T-cell (primary cell): Measurements from ENCODE around the gene MAEL. TPM values are rescaled to one million over a fixed set of nuclear protein-coding genes. Genes with fewer than 3 reads are reported as not detected.
A peak's percentile ranks its signal among the peaks of the same experiment; 100 is the strongest.

Experiments used
- ATAC-seq, 4 experiments: fragments of 200-7000 bp in 3 of 4; fragments of 150-1000 bp in 1 of 4; cut with Tn5 transposase; replicated peaks in 1 of 4; 1 replicate in 3 of 4; 2 replicates in 1 of 4; pipeline ENCODE4 v1.10.0; 2021; ENCODE audit warnings: moderate library complexity in 3 of 4, mild to moderate bottlenecking in 2 of 4, moderate number of reproducible peaks in 1 of 4
- CTCF ChIA-PET, 2 donors: fragments of 300-600 bp; sonication (Branson Sonifier 250); formaldehyde crosslinking; loops; one replicate each; lab custom pipeline; 2022; ENCODE audit warnings: antibody characterized with exemption in 2 of 2; lab: Charles Lee
- POLR2A ChIA-PET, 2 donors: fragments of 300-600 bp; sonication (Branson Sonifier 250); formaldehyde crosslinking; loops; one replicate each; lab custom pipeline; 2022; ENCODE audit warnings: antibody characterized with exemption in 2 of 2; lab: Charles Lee
- DNase-seq, 35 experiments: peaks; one replicate each; pipeline versions ENCODE4 v3.0.0 to v3.0.0-alpha.2; 2013 to 2023
- H3K27ac ChIP-seq: one replicate; pipeline ENCODE4 v1.5.1; 2013; ENCODE audit warnings: low read length
- H3K27me3 ChIP-seq, 2 experiments: replicated peaks in 1 of 2; 1 replicate in 1 of 2; 2 replicates in 1 of 2; pipeline versions ENCODE4 v1.6.1 to v1.7.0; 2013; ENCODE audit warnings: low read length in 1 of 2, mixed read lengths in 1 of 2; ENCODE audit not compliant: control insufficient read depth in 2 of 2, insufficient read depth in 2 of 2; ENCODE audit errors: extremely low read depth in 1 of 2
- H3K36me3 ChIP-seq, 2 donors: 1 replicate in 1 of 2; 2 replicates in 1 of 2; pipeline versions ENCODE4 v1.6.1 to v1.7.0; 2013; ENCODE audit warnings: low read length in 1 of 2; ENCODE audit not compliant: control insufficient read depth in 2 of 2, insufficient read depth in 1 of 2; ENCODE audit errors: extremely low read depth in 1 of 2
- H3K4me1 ChIP-seq, 2 experiments: 1 replicate in 1 of 2; 2 replicates in 1 of 2; pipeline versions ENCODE4 v1.6.1 to v1.7.0; 2013; ENCODE audit warnings: low read length in 2 of 2, mixed read lengths in 1 of 2; ENCODE audit not compliant: insufficient read depth in 2 of 2, control insufficient read depth in 1 of 2; ENCODE audit errors: extremely low read depth in 1 of 2
- H3K4me3 ChIP-seq, 2 donors: 1 replicate in 1 of 2; 2 replicates in 1 of 2; pipeline versions ENCODE4 v1.5.1 to v1.7.0; 2013; ENCODE audit warnings: mild to moderate bottlenecking in 2 of 2, low read length in 1 of 2, moderate library complexity in 1 of 2; ENCODE audit not compliant: control insufficient read depth in 1 of 2; ENCODE audit errors: extremely low read depth in 1 of 2
- H3K9me3 ChIP-seq: 2 replicates; pipeline ENCODE4 v1.7.0; 2013
- H3K27ac Mint-ChIP-seq, 2 donors: one replicate each; pipeline ENCODE4 v1.8.0; 2020 to 2021; ENCODE audit warnings: mild to moderate bottlenecking in 2 of 2, mixed read lengths in 2 of 2
- H3K27me3 Mint-ChIP-seq, 2 donors: one replicate each; pipeline ENCODE4 v1.8.0; 2021 to 2022; ENCODE audit warnings: mixed read lengths in 2 of 2
- H3K36me3 Mint-ChIP-seq: one replicate; pipeline ENCODE4 v1.8.0; 2021; ENCODE audit warnings: mixed read lengths
- H3K4me1 Mint-ChIP-seq, 3 donors: one replicate each; pipeline ENCODE4 v1.8.0; 2020 to 2022; ENCODE audit warnings: mixed read lengths in 3 of 3, mild to moderate bottlenecking in 1 of 3
- H3K4me3 Mint-ChIP-seq, 3 donors: one replicate each; pipeline ENCODE4 v1.8.0; 2020 to 2022; ENCODE audit warnings: mild to moderate bottlenecking in 3 of 3, mixed read lengths in 3 of 3, moderate library complexity in 3 of 3
- H3K9me3 Mint-ChIP-seq, 3 donors: one replicate each; pipeline ENCODE4 v1.8.0; 2020 to 2022; ENCODE audit warnings: mixed read lengths in 3 of 3
- WGBS: methylation state at CpG from one replicate; pipeline ENCODE4 v1.1.5; 2013; ENCODE audit warnings: missing lambda C conversion rate; ENCODE audit not compliant: insufficient coverage; 5-methylcytosine and 5-hydroxymethylcytosine counted together
- total RNA-seq, 35 experiments: library from RNA in 6 of 35; stranded (reverse) in 6 of 35; fragments of 120-200 nt in 1 of 35; gene quantifications; one replicate each; pipeline versions ENCODE4 v1.2.1 to v1.2.4 and lab custom pipeline; 2013 to 2026

Gene MAEL
- total RNA-seq, 5 donors from 2014 or later (not counting 1 experiment from before 2014, with no cell fraction given), result not detected

DNA sequence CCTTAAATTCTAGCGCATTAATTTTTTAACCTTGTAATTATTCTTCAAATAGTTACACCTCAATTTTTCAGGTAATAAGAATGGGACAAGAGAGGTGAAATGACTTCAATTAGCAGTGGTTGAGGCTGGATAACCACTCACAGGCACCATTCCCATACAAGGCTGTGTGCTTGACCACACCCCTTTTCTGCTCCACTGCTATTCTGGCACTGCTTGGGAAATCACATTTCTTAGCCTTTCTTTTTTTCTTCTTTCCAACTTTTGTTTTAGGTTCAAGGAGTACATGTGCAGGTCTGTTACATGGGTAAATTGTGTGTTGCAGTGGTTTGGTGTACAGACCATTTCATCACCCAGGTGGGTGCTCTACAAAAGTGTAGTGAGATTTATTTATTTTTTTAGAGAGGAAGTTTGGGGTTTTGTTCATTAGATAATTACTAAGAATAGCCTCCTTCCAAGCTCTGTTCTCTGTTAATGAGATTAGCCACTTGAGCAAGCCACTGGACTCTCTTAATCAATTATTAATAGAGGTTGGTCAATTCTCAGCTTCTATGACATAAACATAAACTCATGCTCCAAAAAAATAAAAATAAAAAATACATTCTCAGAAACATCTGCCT is 28.1 kb upstream of the MAEL start:
- peaks cover 0 to 5% of the 10 kb centered on the region in 2 experiments for H3K27me3 ChIP-seq
- Mint-ChIP-seq H3K4me1 (no peaks in the 10 kb centered on the region), H3K27me3 (peaks cover 9 to 14% of the 10 kb centered on the region in 2 donors), H3K36me3 (no peaks in the 10 kb centered on the region), H3K9me3 (no peaks in the 10 kb centered on the region), H3K4me3 (no peak overlapping the region), H3K27ac (no peak overlapping the region)
- H3K27ac ChIP-seq, result no peak overlapping the region
- ChIA-PET CTCF (no interaction called here), POLR2A (no interaction called here)
- no peaks in the 10 kb centered on the region for H3K9me3 ChIP-seq
- H3K4me1 ChIP-seq, result no peaks in the 10 kb centered on the region
- no CpG with 5 or more reads among the region's 1 CpG for WGBS
- H3K4me3 ChIP-seq, result no peak overlapping the region
- ATAC-seq (no peak), DNase-seq (no peak)
- H3K36me3 ChIP-seq, result no peaks in the 10 kb centered on the region

DNA sequence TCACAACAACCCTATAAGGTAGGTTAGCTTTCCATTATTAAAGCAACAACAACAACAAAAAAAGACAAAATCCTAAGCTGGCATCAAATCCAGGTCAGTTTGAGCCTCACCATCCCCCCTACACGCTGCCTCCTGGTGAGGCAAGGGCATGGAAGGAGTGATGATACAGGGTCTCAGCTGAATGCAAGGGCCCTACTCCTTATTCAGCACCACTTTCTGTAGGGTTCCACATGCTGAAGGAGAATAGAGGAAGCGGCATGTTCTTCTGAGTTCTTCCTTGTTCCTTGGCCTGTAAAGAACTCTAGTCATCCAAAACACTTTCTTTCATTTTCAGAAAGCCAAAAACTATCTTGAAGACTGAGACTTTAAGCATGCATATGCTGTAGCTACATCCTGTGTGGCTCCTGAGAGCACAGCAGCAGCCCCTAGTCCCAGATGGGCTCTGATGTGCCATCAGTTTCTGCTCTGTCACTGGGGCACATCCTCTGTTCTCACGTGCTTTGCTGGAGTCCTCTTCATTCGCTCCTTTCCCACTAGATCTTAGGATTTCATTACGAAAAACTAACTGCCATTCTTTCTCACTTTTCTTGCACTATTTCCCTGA is 19.9 kb upstream of the MAEL start:
- no peaks in the 10 kb centered on the region for H3K36me3 ChIP-seq
- DNase-seq (peak in 7 of 35 experiments; percentile 4 to 26 (median 15)), ATAC-seq (peak; percentile 64 to 99 (median 80))
- Mint-ChIP-seq H3K27ac (peak overlapping the region in 1 of 2 donors; percentile 4), H3K4me3 (no peak overlapping the region), H3K36me3 (no peaks in the 10 kb centered on the region), H3K9me3 (no peaks in the 10 kb centered on the region), H3K4me1 (peaks cover 14 to 25% (median 18%) of the 10 kb centered on the region in 3 donors), H3K27me3 (peaks cover 5 to 43% of the 10 kb centered on the region in 2 donors)
- no peak overlapping the region for H3K4me3 ChIP-seq
- no peaks in the 10 kb centered on the region for H3K9me3 ChIP-seq
- ChIA-PET POLR2A (no interaction called here), CTCF (interaction anchor here in 1 of 2 donors (0.6 to 1.4 kb wide), 2 partner anchors 89 to 92 kb away, joined by 4 read pairs; no protein-coding TSS in a partner anchor)
- H3K27ac ChIP-seq, result no peak overlapping the region
- WGBS, result 30% methylated on average over 3 of the region's 5 CpGs
- peaks cover 5 to 34% of the 10 kb centered on the region in 2 experiments for H3K27me3 ChIP-seq
- H3K4me1 ChIP-seq, result peaks cover 4 to 22% of the 10 kb centered on the region in 2 experiments

DNA sequence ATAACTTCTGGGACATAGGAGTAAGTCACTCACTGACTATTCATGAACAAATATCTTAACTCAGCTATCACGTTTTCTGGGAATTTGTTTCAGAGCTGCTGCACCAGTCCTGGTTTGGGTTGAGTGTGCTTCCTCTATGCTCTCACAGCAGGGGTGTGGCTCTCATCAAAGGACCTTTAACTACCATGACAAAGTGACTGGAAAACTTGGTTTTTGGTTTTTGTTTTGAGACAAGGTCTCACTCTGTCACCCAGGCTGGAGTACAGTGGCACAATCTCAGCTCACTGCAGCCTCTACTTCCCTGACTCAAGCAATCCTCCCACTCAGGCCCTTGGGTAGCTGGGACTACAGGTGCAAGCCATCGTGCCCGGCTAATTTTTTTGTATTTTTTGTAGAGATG is 17.8 kb upstream of the MAEL start:
- CTCF ChIA-PET, result no interaction called here
- H3K4me1 Mint-ChIP-seq, result peaks cover 25 to 38% (median 32%) of the 10 kb centered on the region in 3 donors
- H3K9me3 Mint-ChIP-seq, result no peaks in the 10 kb centered on the region
- no peak overlapping the region for H3K4me3 Mint-ChIP-seq
- H3K36me3 Mint-ChIP-seq, result no peaks in the 10 kb centered on the region
- POLR2A ChIA-PET, result no interaction called here
- no peak overlapping the region for H3K27ac ChIP-seq
- H3K27me3 Mint-ChIP-seq, result peaks cover 0 to 51% of the 10 kb centered on the region in 2 donors
- H3K27me3 ChIP-seq, result peaks cover 5 to 38% of the 10 kb centered on the region in 2 experiments
- H3K36me3 ChIP-seq, result no peaks in the 10 kb centered on the region
- H3K9me3 ChIP-seq, result no peaks in the 10 kb centered on the region
- H3K4me1 ChIP-seq, result peaks cover 13 to 22% of the 10 kb centered on the region in 2 experiments
- no peak overlapping the region for H3K27ac Mint-ChIP-seq
- no peak overlapping the region for H3K4me3 ChIP-seq
- no CpG with 5 or more reads among the region's 3 CpGs for WGBS
- DNase-seq, result no peak
- ATAC-seq, result no peak

DNA sequence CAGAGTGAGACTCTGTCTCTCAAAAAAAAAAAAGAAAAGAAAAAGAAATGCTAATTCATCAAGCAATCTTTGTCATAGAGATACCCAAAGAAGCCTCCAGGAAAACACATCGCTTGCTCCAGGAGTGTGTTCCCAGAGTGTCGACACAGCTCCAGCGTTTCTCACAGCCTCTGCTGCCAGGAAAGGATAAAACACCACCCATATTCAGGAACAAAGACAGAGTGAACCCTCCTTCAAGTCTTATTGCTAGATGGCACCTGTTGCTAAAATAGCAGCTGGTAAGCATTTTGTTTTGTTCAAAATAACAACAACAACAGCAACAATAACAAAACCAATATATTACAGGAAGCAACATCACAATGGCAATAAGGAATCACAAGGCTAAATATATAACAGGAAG is 16.9 kb upstream of the MAEL start:
- Mint-ChIP-seq H3K9me3 (no peaks in the 10 kb centered on the region), H3K4me1 (peaks cover 27 to 40% (median 35%) of the 10 kb centered on the region in 3 donors), H3K27ac (no peak overlapping the region), H3K36me3 (no peaks in the 10 kb centered on the region), H3K27me3 (peaks cover 0 to 43% of the 10 kb centered on the region in 2 donors), H3K4me3 (no peak overlapping the region)
- H3K27me3 ChIP-seq, result peaks cover 5 to 38% of the 10 kb centered on the region in 2 experiments
- no peaks in the 10 kb centered on the region for H3K9me3 ChIP-seq
- ChIA-PET CTCF (no interaction called here), POLR2A (no interaction called here)
- H3K4me1 ChIP-seq, result peaks cover 13 to 22% of the 10 kb centered on the region in 2 experiments
- H3K27ac ChIP-seq, result no peak overlapping the region
- H3K36me3 ChIP-seq, result no peaks in the 10 kb centered on the region
- WGBS, result no CpG with 5 or more reads among the region's 3 CpGs
- ATAC-seq (no peak), DNase-seq (no peak)
- H3K4me3 ChIP-seq, result no peak overlapping the region

DNA sequence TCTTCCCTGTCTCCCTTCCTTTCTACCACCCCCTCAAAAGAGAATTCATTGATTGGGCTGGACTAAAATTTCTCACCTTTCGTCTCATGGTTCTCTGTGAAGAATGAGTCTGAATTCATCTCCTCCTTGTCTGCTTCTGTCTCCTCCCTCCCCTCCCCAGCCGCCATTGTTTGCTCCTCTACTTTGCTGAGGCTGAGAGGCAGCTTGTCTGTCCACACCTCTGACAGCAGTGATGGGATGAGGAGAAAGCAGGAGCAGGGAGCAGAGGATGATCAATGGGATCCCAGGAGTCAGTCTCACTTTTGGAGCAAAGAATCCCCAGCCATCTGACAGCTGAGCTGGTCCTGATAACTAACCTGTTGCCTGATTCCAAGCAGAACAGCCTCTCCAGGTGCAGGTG is 16.3 kb upstream of the MAEL start:
- WGBS, result no CpG with 5 or more reads among the region's 2 CpGs
- Histone ChIP-seq H3K36me3 (no peaks in the 10 kb centered on the region), H3K4me1 (peaks cover 13 to 22% of the 10 kb centered on the region in 2 experiments), H3K27ac (no peak overlapping the region), H3K27me3 (peaks cover 5 to 38% of the 10 kb centered on the region in 2 experiments), H3K4me3 (no peak overlapping the region), H3K9me3 (no peaks in the 10 kb centered on the region)
- no peaks in the 10 kb centered on the region for H3K36me3 Mint-ChIP-seq
- peaks cover 0 to 41% of the 10 kb centered on the region in 2 donors for H3K27me3 Mint-ChIP-seq
- ChIA-PET POLR2A (no interaction called here), CTCF (interaction anchor here in 1 of 2 donors (0.7 kb wide), 1 partner anchor 35 kb away, joined by 8 read pairs; no protein-coding TSS in a partner anchor)
- peaks cover 27 to 40% (median 35%) of the 10 kb centered on the region in 3 donors for H3K4me1 Mint-ChIP-seq
- DNase-seq (no peak), ATAC-seq (no peak)
- no peaks in the 10 kb centered on the region for H3K9me3 Mint-ChIP-seq
- no peak overlapping the region for H3K4me3 Mint-ChIP-seq
- no peak overlapping the region for H3K27ac Mint-ChIP-seq

DNA sequence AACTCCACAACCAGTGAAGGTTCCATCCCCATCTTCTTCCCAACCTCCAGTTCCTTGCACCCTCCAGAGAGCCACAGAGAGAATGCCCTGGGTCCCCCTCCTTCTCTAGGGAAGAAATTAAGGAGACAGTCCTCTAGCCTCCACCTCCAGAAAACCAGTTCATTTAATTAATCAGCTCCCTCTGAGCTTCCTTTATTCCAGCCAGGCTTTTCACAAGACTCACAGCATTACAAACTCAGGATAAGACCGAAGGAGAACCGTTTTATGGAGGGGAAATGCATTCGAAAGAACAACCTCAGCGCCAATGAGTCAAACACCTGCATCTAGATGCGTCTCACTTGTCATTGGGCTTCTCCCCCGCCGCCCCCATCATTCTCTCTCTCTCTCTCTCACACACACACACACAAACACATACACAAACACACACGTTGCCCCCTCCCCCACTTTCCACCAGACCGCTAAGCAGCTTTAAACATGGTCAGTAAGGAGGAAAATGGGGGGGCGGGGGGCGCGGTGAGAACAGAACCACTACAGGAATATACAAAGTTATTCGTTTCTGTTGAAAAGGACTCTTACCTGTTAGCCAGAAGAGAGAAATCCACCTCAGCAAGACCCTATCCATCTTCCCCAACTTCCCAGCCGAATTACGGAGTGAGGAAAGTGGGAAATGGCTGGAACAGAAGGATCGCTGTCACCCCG is 14.3 kb upstream of the MAEL start:
- H3K36me3 Mint-ChIP-seq, result no peaks in the 10 kb centered on the region
- H3K9me3 ChIP-seq, result no peaks in the 10 kb centered on the region
- H3K27ac ChIP-seq, result no peak overlapping the region
- ATAC-seq (peak; percentile 12 to 40 (median 29)), DNase-seq (peak in 12 of 35 experiments; percentile 2 to 36 (median 8))
- 0% methylated on average over 6 of the region's 17 CpGs for WGBS
- peak overlapping the region in 1 of 2 donors; percentile 68 for H3K27ac Mint-ChIP-seq
- peaks cover 0 to 36% of the 10 kb centered on the region in 2 donors for H3K27me3 Mint-ChIP-seq
- peaks cover 21 to 34% (median 28%) of the 10 kb centered on the region in 3 donors for H3K4me1 Mint-ChIP-seq
- peaks cover 11 to 12% of the 10 kb centered on the region in 2 experiments for H3K4me1 ChIP-seq
- peak overlapping the region; percentile 80 to 86 (median 83) for H3K4me3 Mint-ChIP-seq
- POLR2A ChIA-PET, result interaction anchor here in 1 of 2 donors (0.6 kb wide), 1 partner anchor 116 kb away, joined by 3 read pairs; the partner anchor contains the start of gene GPA33
- no peaks in the 10 kb centered on the region for H3K9me3 Mint-ChIP-seq
- H3K27me3 ChIP-seq, result peaks cover 5 to 35% of the 10 kb centered on the region in 2 experiments
- H3K4me3 ChIP-seq, result peak overlapping the region; percentile 47 to 57
- H3K36me3 ChIP-seq, result no peaks in the 10 kb centered on the region
- CTCF ChIA-PET, result interaction anchor here (0.6 to 1.1 kb wide), 6 partner anchors 11 to 160 kb away, joined by 3 to 5 read pairs (median 3); no protein-coding TSS in a partner anchor
